Peyer's patch (tissue), 4 donors: ENCODE measurements around the gene TNIK. TPM values are rescaled to one million over a fixed set of nuclear protein-coding genes. Genes with fewer than 3 reads are reported as not detected.

Source experiments
- DNase-seq, 3 donors: peaks; one replicate each; pipeline ENCODE4 v3.0.0-alpha.2; 2017 to 2019
- H3K27ac ChIP-seq, 4 donors: fragments of 200-600 bp; sonication (generic); one replicate each; pipeline ENCODE4 v1.5.1; 2016 to 2019
- H3K27me3 ChIP-seq, 2 donors: fragments of 200-600 bp; sonication (generic); one replicate each; pipeline ENCODE4 v1.5.1; 2019
- H3K36me3 ChIP-seq, 3 donors: fragments of 200-600 bp; sonication (generic); one replicate each; pipeline ENCODE4 v1.5.1; 2016 to 2019
- H3K4me1 ChIP-seq, 4 donors: fragments of 200-600 bp; sonication (generic); one replicate each; pipeline ENCODE4 v1.5.1; 2016 to 2019
- H3K4me3 ChIP-seq, 4 donors: fragments of 200-600 bp; sonication (generic); 1 replicate in 3 of 4; 2 replicates in 1 of 4; pipeline ENCODE4 v1.5.1; 2016 to 2019; ENCODE audit warnings: mild to moderate bottlenecking in 1 of 4
- H3K9me3 ChIP-seq, 4 donors: fragments of 200-600 bp; sonication (generic); one replicate each; pipeline ENCODE4 v1.5.1; 2016 to 2019; ENCODE audit warnings: mild to moderate bottlenecking in 1 of 4
- POLR2A ChIP-seq, 2 donors: fragments of 450-650 bp; IDR thresholded peaks; one replicate each; pipeline ENCODE4 v1.5.1; 2017; ENCODE audit warnings: antibody characterized with exemption in 2 of 2, mild to moderate bottlenecking in 2 of 2, moderate library complexity in 2 of 2
- total RNA-seq, 4 donors: library from RNA; depleted of rRNA; stranded (reverse); fragments of >200 nt; gene quantifications; one replicate each; pipeline ENCODE4 v1.1.0, GENCODE V29; 2016
- TF ChIP-seq, protein P1 (sequence below), 6 experiments: fragments of 450-650 bp in 4 of 6; fragments of 200-600 bp in 2 of 6; sonication (generic) in 1 of 6; IDR thresholded peaks; one replicate each; pipeline ENCODE4 v1.5.1; 2017 to 2019; ENCODE audit warnings: antibody characterized with exemption in 6 of 6, mild to moderate bottlenecking in 3 of 6, moderate library complexity in 1 of 6

TNIK gene
- total RNA-seq, 4 donors from 2014 or later: 37.1 to 84.8 (median 74.4) TPM

GRCh38 chr3:171266034-171266739, 194.0 kb downstream of the TNIK start:
- DNase-seq: no peak
- no peaks in the 10 kb centered on the region for H3K9me3 ChIP-seq
- H3K4me1 ChIP-seq: peaks cover 0 to 9% (median 0%) of the 10 kb centered on the region in 4 donors
- no peak overlapping the region for H3K27ac ChIP-seq
- H3K27me3 ChIP-seq: no peaks in the 10 kb centered on the region
- no peaks in the 10 kb centered on the region for H3K36me3 ChIP-seq
- TF ChIP-seq, protein P1, sequence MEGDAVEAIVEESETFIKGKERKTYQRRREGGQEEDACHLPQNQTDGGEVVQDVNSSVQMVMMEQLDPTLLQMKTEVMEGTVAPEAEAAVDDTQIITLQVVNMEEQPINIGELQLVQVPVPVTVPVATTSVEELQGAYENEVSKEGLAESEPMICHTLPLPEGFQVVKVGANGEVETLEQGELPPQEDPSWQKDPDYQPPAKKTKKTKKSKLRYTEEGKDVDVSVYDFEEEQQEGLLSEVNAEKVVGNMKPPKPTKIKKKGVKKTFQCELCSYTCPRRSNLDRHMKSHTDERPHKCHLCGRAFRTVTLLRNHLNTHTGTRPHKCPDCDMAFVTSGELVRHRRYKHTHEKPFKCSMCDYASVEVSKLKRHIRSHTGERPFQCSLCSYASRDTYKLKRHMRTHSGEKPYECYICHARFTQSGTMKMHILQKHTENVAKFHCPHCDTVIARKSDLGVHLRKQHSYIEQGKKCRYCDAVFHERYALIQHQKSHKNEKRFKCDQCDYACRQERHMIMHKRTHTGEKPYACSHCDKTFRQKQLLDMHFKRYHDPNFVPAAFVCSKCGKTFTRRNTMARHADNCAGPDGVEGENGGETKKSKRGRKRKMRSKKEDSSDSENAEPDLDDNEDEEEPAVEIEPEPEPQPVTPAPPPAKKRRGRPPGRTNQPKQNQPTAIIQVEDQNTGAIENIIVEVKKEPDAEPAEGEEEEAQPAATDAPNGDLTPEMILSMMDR (IDR thresholded peaks at IDR 0.05): no peak
- no peak for TF ChIP-seq POLR2A (IDR thresholded peaks at IDR 0.05)
- no peak overlapping the region for H3K4me3 ChIP-seq

- Histone ChIP-seq H3K4me1 (peaks cover 0 to 9% (median 0%) of the 10 kb centered on the region in 4 donors), H3K36me3 (no peaks in the 10 kb centered on the region), H3K27me3 (no peaks in the 10 kb centered on the region), H3K4me3 (no peak overlapping the region), H3K9me3 (no peaks in the 10 kb centered on the region), H3K27ac (no peak overlapping the region)
- DNase-seq: no peak
- no peak for TF ChIP-seq POLR2A (IDR thresholded peaks at IDR 0.05)
- TF ChIP-seq, protein P1 (IDR thresholded peaks at IDR 0.05): no peak
These were observed 195.4 kb downstream of the TNIK start for GRCh38 chr3:171264758-171265157.

DNA sequence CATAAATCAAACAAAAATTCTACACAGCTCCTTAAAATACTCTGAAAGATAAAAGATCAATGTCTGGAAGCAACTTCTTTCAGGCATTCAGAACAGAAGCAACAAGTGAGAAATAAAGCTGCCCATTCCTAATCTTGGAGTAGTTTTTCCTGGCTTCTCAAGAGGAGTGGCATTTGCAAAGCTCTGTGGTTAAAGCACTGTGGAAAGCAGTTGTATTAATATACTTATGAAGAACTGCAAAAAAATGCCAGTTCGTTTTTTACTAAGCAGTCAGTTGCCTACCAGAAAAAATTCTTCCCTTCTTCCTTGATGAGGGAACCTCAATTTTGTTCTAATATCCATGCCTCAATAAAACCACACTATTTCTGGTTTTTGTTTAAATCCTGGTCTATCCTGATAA, 197.8 kb downstream of the TNIK start:
- TF ChIP-seq, protein P1 (IDR thresholded peaks at IDR 0.05): no peak
- no peak for TF ChIP-seq POLR2A (IDR thresholded peaks at IDR 0.05)
- H3K36me3 ChIP-seq: no peaks in the 10 kb centered on the region
- no peaks in the 10 kb centered on the region for H3K27me3 ChIP-seq
- H3K27ac ChIP-seq: no peak overlapping the region
- H3K9me3 ChIP-seq: no peaks in the 10 kb centered on the region
- no peak overlapping the region for H3K4me3 ChIP-seq
- no peak for DNase-seq
- H3K4me1 ChIP-seq: peaks cover 0 to 19% (median 0%) of the 10 kb centered on the region in 4 donors

DNA sequence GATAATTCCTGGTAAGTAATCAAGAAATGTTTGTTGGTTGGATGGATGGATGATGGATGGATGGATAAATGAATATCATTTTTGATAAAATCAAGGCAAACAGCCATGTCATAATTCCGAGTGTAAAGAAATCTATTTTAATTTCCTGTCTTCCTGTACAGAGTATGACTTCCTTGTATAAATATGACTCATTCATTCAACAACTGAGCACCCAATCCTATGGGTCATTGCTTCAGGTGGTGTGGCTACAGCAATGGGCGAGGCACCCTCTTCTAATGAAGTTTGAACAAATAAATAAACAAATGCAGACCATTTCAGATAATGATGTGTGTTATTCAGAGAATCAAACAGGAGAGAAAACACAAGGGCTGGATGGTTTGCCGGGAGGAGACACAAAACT, 198.7 kb downstream of the TNIK start:
- TF ChIP-seq, protein P1 (IDR thresholded peaks at IDR 0.05): no peak
- TF ChIP-seq POLR2A (IDR thresholded peaks at IDR 0.05): no peak
- H3K4me3 ChIP-seq: no peak overlapping the region
- H3K27me3 ChIP-seq: no peaks in the 10 kb centered on the region
- H3K9me3 ChIP-seq: no peaks in the 10 kb centered on the region
- peak in 1 of 3 donors; percentile 55 for DNase-seq
- peaks cover 0 to 22% (median 0%) of the 10 kb centered on the region in 4 donors for H3K4me1 ChIP-seq
- peak overlapping the region in 1 of 4 donors; percentile 57 for H3K27ac ChIP-seq
- H3K36me3 ChIP-seq: no peaks in the 10 kb centered on the region

- TF ChIP-seq, protein P1 (IDR thresholded peaks at IDR 0.05): no peak
- TF ChIP-seq POLR2A (IDR thresholded peaks at IDR 0.05): no peak
- no peaks in the 10 kb centered on the region for H3K9me3 ChIP-seq
- H3K36me3 ChIP-seq: no peaks in the 10 kb centered on the region
- H3K27me3 ChIP-seq: no peaks in the 10 kb centered on the region
- peak overlapping the region in 2 of 4 donors; percentile 26 to 57 for H3K27ac ChIP-seq
- H3K4me1 ChIP-seq: peaks cover 0 to 17% (median 0%) of the 10 kb centered on the region in 4 donors
- no peak overlapping the region for H3K4me3 ChIP-seq
- DNase-seq: no peak
These were observed 199.3 kb downstream of the TNIK start for GRCh38 chr3:171260899-171261298.
